Mucosa of stomach (tissue), 1 donor: Measurements from ENCODE around the gene LIFR.

ENCODE experiments used
- H3K27me3 ChIP-seq: one replicate; pipeline ENCODE4 v1.7.0; 2013; ENCODE audit warnings: mild to moderate bottlenecking, low read length; ENCODE audit not compliant: control insufficient read depth, insufficient read depth
- H3K36me3 ChIP-seq: one replicate; pipeline ENCODE4 v1.7.0; 2013; ENCODE audit warnings: low read length; ENCODE audit not compliant: control insufficient read depth, insufficient read depth
- H3K4me1 ChIP-seq: one replicate; pipeline ENCODE4 v1.7.0; 2013; ENCODE audit warnings: mild to moderate bottlenecking, low read length; ENCODE audit not compliant: control insufficient read depth, insufficient read depth
- H3K4me3 ChIP-seq: one replicate; pipeline ENCODE4 v1.7.0; 2013; ENCODE audit warnings: low read length
- H3K9ac ChIP-seq: one replicate; pipeline ENCODE4 v1.7.0; 2013; ENCODE audit warnings: mild to moderate bottlenecking, low read length, moderate library complexity
- H3K9me3 ChIP-seq: one replicate; pipeline ENCODE4 v1.7.0; 2013; ENCODE audit warnings: mild to moderate bottlenecking, low read length, moderate library complexity; ENCODE audit not compliant: control insufficient read depth
- donor health status: Pancreatic carcinoma.

LIFR gene

DNA sequence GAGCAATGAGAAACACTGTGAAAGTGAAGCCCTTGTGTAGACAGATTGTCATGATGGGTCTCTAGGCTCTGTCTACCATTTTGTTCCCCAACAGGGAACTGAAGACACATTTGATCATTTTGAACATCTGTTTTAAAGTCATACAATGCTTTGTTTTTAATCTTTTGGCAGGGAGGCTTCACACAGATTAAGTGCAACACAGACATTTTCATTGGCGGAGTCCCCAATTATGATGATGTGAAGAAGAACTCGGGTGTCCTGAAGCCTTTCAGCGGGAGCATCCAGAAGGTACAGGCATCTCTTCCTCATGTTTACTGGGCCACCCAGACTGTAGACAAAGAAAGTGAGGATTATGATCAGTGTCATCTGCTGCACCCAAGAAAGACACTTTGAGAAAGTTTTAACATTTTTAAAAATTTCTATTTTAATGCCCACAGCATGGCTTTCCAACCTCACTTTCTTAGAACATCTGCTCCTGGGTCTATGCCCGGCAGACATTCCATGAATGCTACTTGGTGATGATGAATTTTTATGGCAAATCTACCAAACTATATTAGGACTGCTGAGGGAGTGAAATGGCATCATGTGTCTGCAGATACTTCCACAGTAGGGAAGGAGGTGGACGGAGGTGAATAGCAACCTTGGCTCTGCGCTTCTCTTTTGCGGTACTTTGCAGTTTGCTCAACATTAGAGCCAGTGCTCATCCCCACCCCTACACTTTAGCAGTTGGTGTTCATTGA lies 121.3 kb downstream of the LIFR start:
- no peaks in the 10 kb centered on the region for H3K9me3 ChIP-seq
- H3K27me3 ChIP-seq, result peaks cover 5% of the 10 kb centered on the region
- no peaks in the 10 kb centered on the region for H3K4me1 ChIP-seq
- H3K9ac ChIP-seq, result no peak overlapping the region
- no peak overlapping the region for H3K4me3 ChIP-seq
- H3K36me3 ChIP-seq, result no peaks in the 10 kb centered on the region

DNA sequence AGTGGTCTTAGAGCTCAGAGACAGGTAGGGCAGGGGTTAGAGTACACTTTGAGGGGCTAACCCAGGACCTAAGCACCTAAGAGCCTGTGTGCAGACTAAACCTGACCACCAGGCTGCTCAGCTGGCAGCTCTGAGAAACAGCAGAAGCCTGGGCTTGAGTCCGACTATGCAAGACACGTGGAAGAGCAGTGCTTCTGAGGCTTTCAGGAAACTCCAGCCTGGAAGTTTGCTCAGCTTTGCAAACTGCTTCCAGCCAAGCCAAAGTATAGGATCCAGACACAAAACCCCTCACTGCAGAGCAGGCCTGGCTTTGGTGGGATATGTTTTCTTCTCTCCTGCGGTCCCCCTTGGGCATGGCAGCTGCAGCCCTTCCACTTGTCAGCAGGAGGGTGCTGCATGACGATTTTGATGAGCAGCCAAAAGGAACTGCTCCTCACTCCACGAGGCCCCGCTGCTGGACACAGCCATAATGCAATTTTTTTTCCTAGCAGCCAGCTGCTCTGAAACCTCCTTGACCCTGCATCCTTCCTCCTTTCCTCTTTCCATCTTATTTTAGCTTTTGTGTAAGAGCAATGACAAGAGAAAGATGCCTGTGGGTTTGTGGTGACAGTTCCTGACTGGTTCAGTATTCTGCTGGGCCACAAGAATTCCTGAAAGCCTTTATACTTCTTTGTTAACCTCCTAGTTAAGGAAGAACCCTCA lies 123.1 kb downstream of the LIFR start:
- no peaks in the 10 kb centered on the region for H3K9me3 ChIP-seq
- no peak overlapping the region for H3K9ac ChIP-seq
- H3K36me3 ChIP-seq, result no peaks in the 10 kb centered on the region
- H3K4me1 ChIP-seq, result no peaks in the 10 kb centered on the region
- no peak overlapping the region for H3K4me3 ChIP-seq
- H3K27me3 ChIP-seq, result peaks cover 5% of the 10 kb centered on the region

DNA sequence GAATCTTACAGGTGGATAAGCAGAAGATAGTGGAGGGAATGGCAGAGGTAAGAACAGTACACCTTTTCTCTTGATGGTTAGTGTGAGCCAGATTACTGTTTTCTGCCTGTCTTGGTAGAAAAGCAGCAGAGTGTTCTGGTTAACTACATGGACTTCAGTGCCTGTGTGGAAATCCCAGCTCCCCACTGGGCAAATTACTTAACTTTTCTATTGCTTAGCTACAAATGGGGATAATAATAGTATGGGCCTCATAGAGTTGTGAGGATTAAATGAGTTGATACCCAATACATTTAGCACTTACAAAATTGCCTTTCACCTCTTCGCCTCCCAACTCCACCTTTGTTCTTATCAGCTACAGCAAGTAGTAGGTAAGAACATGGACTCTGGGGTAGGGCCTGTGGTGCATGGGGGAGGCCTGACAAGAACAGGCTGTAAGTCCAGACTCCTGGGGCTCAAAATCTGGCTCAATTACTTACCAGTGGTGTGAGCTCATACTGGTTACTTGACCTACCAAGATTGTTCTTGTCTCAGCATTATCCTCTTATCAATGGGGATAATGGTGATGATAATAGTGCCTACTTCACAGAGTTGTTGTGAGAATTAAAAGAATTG lies 125.1 kb downstream of the LIFR start:
- H3K9me3 ChIP-seq, result no peaks in the 10 kb centered on the region
- peaks cover 5% of the 10 kb centered on the region for H3K27me3 ChIP-seq

DNA sequence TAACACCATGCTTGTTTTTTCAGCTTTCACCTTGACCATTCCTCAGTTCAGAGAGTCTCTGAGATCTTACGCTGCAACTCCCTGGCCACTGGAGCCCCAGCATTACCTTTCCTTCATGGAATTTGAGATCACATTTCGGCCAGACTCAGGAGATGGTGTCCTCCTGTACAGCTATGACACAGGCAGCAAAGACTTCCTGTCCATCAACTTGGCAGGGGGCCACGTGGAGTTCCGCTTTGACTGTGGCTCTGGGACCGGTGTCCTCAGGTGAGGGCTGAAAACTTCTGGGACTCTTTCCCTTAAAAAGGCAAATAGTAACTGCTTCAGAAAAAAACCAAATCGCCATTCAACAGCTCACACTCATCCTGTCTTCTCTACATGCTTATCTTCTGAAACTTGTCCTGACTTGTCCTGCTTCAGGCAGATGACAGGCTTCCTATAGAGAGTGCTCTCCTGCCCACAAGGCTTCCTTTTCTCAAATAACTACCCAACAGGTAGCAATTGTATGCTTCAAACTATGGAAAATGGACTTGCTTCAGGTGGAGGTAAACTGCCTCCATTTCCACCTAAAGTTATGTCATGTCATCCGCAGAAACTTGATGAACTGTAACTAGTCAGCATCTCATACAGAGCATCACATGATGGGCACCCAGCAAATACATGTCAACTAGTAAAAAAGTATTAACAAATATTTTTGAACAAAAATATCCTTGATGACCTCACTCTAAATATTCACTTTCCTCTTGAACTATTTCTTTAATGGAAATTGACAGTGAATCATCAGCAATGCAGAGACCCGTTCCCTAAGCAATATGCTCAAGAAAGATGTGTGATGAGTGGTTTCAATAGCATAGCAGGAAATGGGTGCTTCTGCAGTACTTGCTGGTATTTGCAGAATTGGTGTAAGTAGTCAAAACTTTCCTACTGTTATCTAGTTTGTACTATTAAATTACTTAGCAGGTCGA lies 129.2 kb downstream of the LIFR start:
- no peak overlapping the region for H3K4me3 ChIP-seq
- no peaks in the 10 kb centered on the region for H3K9me3 ChIP-seq
- no peak overlapping the region for H3K9ac ChIP-seq
- H3K36me3 ChIP-seq, result no peaks in the 10 kb centered on the region
- H3K27me3 ChIP-seq, result no peaks in the 10 kb centered on the region
- H3K4me1 ChIP-seq, result no peaks in the 10 kb centered on the region

More for the DNA sequence above, 125.1 kb downstream of the LIFR start:
- no peaks in the 10 kb centered on the region for H3K4me1 ChIP-seq
- no peak overlapping the region for H3K4me3 ChIP-seq
- H3K9ac ChIP-seq, result no peak overlapping the region
- H3K36me3 ChIP-seq, result no peaks in the 10 kb centered on the region

DNA sequence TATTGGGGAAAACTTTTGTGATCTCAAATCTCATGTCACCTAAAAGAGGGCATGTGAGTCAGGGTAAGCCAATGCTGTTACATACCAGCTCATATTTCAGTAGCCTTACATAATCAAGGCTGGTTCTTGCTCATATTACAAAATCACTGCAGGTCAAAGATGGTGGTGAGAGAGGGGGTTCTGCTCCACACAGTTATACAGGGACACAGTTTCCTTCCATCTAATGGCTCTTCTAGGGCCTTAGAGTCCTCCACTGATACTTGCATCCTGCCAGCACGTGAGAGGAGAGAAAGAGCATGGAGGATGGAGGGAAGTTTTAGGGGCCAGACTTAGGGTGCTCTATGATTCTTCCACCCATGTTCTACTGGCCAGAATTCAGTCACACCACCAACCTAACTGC lies 130.0 kb downstream of the LIFR start:
- Histone ChIP-seq H3K9ac (no peak overlapping the region), H3K4me3 (no peak overlapping the region), H3K9me3 (no peaks in the 10 kb centered on the region), H3K27me3 (no peaks in the 10 kb centered on the region), H3K4me1 (no peaks in the 10 kb centered on the region), H3K36me3 (no peaks in the 10 kb centered on the region)
